DND-41 (cell line): ENCODE measurements around the gene WFDC6.

Source experiments
- CTCF ChIP-seq: IDR thresholded peaks from 2 replicates; pipeline ENCODE4 v1.5.1; 2012; ENCODE audit warnings: borderline replicate concordance, low read length, moderate library complexity, mild to moderate bottlenecking; ENCODE audit not compliant: poor library complexity, severe bottlenecking; ENCODE audit errors: extremely low read depth
- EZH2 ChIP-seq: IDR thresholded peaks from 3 replicates; pipeline ENCODE4 v1.6.1; 2012; ENCODE audit warnings: borderline replicate concordance, low read depth, mild to moderate bottlenecking, moderate library complexity, low read length, inconsistent platforms; ENCODE audit not compliant: severe bottlenecking

GRCh38 chr20:45576995-45577394 lies 37.7 kb upstream of the WFDC6 start:
- TF ChIP-seq CTCF (no peak), EZH2 (no peak)
